HepG2 (cell line): ENCODE results near the gene ACRBP. TPM values are rescaled to one million over a fixed set of nuclear protein-coding genes. Genes with fewer than 3 reads are reported as not detected.
A peak's percentile ranks its signal among the peaks of the same experiment; 100 is the strongest.

Experiments used
- FOXC1 ChIP-seq: sonication (generic); formaldehyde crosslinking; IDR thresholded peaks from 2 replicates; pipeline ENCODE4 v1.8.0; 2022; ENCODE audit warnings: mild to moderate bottlenecking, missing genetic modification reagents, borderline replicate concordance
- FOXK1 ChIP-seq: sonication (generic); formaldehyde crosslinking; IDR thresholded peaks from 2 replicates; pipeline ENCODE4 v1.4.0; 2020; ENCODE audit warnings: low read depth, missing genetic modification reagents, borderline replicate concordance
- HCFC1 ChIP-seq: fragments of 150-350 bp; IDR thresholded peaks from 2 replicates; pipeline ENCODE4 v1.6.1; 2014; ENCODE audit warnings: low read depth, low read length
- HOXA7 ChIP-seq: sonication (generic); formaldehyde crosslinking; IDR thresholded peaks from 2 replicates; pipeline ENCODE4 v1.8.1; 2022; ENCODE audit warnings: mild to moderate bottlenecking, missing genetic modification reagents, moderate library complexity
- JDP2 ChIP-seq: sonication (generic); formaldehyde crosslinking; IDR thresholded peaks from 2 replicates; pipeline ENCODE4 v1.8.1; 2022; ENCODE audit warnings: missing genetic modification reagents, borderline replicate concordance
- MAF1 ChIP-seq: sonication (generic); formaldehyde crosslinking; IDR thresholded peaks from 2 replicates; pipeline ENCODE4 v1.5.0; 2020; ENCODE audit warnings: missing genetic modification reagents, borderline replicate concordance
- MAX ChIP-seq: IDR thresholded peaks from 2 replicates; pipeline ENCODE4 v1.6.1; 2012; ENCODE audit warnings: inconsistent platforms
- NCOR1 ChIP-seq: fragments of 200-600 bp; sonication (generic); IDR thresholded peaks from 2 replicates; pipeline ENCODE4 v1.7.0; 2017; ENCODE audit warnings: antibody characterized with exemption, low read length, borderline replicate concordance
- TBL1XR1 ChIP-seq: fragments of 150-350 bp; IDR thresholded peaks from 2 replicates; pipeline ENCODE4 v1.6.1; 2014; ENCODE audit warnings: borderline replicate concordance, low read length; ENCODE audit not compliant: partially characterized antibody
- TGIF2 ChIP-seq: IDR thresholded peaks from 2 replicates; pipeline ENCODE4 v1.6.1; 2016; ENCODE audit warnings: control low read depth, missing compliant biosample characterization
- TP53 ChIP-seq: sonication (generic); formaldehyde crosslinking; conservative IDR thresholded peaks from 2 replicates; pipeline ENCODE4 v1.4.0; 2020; ENCODE audit warnings: missing genetic modification reagents
- YY1 ChIP-seq: IDR thresholded peaks from 2 replicates; pipeline ENCODE4 v1.6.1; 2011; ENCODE audit warnings: low read length, low read depth, moderate library complexity, mild to moderate bottlenecking; ENCODE audit not compliant: insufficient read depth, insufficient replicate concordance
- ZBTB38 ChIP-seq: sonication (generic); formaldehyde crosslinking; IDR thresholded peaks from 2 replicates; pipeline ENCODE4 v1.5.1; 2020; ENCODE audit warnings: mild to moderate bottlenecking, missing genetic modification reagents
- ZFP91 ChIP-seq: sonication (generic); formaldehyde crosslinking; IDR thresholded peaks from 2 replicates; pipeline ENCODE4 v1.9.0; 2022; ENCODE audit warnings: missing genetic modification reagents, mild to moderate bottlenecking, borderline replicate concordance
- ZNF143 ChIP-seq: sonication (generic); formaldehyde crosslinking; IDR thresholded peaks from 2 replicates; pipeline ENCODE4 v1.4.0; 2020; ENCODE audit warnings: missing genetic modification reagents
- ZNF317 ChIP-seq: sonication (generic); formaldehyde crosslinking; IDR thresholded peaks from 2 replicates; pipeline ENCODE4 v1.5.0; 2020; ENCODE audit warnings: mild to moderate bottlenecking, missing genetic modification reagents
- ZNF354B ChIP-seq: sonication (generic); formaldehyde crosslinking; IDR thresholded peaks from 2 replicates; pipeline ENCODE4 v1.8.0; 2022; ENCODE audit warnings: mild to moderate bottlenecking, missing genetic modification reagents
- ZNF589 ChIP-seq: sonication (generic); formaldehyde crosslinking; conservative IDR thresholded peaks from 2 replicates; pipeline ENCODE4 v1.8.0; 2022; ENCODE audit warnings: mild to moderate bottlenecking, moderate library complexity, missing genetic modification reagents
- ZNF615 ChIP-seq: sonication (generic); formaldehyde crosslinking; IDR thresholded peaks from 2 replicates; pipeline ENCODE4 v1.5.0; 2020; ENCODE audit warnings: mild to moderate bottlenecking, missing genetic modification reagents, borderline replicate concordance
- ZNF652 ChIP-seq: IDR thresholded peaks from 2 replicates; pipeline ENCODE4 v1.6.1; 2016; ENCODE audit warnings: low read depth, borderline replicate concordance
- ZNF747 ChIP-seq: sonication (generic); formaldehyde crosslinking; IDR thresholded peaks from 2 replicates; pipeline ENCODE4 v1.8.1; 2023; ENCODE audit warnings: missing genetic modification reagents, mild to moderate bottlenecking, borderline replicate concordance
- ZNF766 ChIP-seq: sonication (generic); formaldehyde crosslinking; IDR thresholded peaks from 2 replicates; pipeline ENCODE4 v1.5.0; 2020; ENCODE audit warnings: missing genetic modification reagents, borderline replicate concordance
- polyA plus RNA-seq, 8 experiments: library from polyadenylated mRNA; depleted of rRNA in 3 of 8; stranded (reverse) in 7 of 8; unstranded in 1 of 8; fragments of >200 nt; fragmentation: Illumina TruSeq in 4 of 8; extraction: Trizol in 4 of 8; gene quantifications; 2 replicates each; pipeline versions ENCODE4 v1.2.1 to v1.2.3, GENCODE V29; 2011 to 2016; ENCODE audit warnings: low read depth in 4 of 8, missing spikeins in 1 of 8, mixed read lengths in 1 of 8; ENCODE audit not compliant: insufficient read depth in 1 of 8
- total RNA-seq, 5 experiments: library from RNA; depleted of rRNA; stranded (reverse); fragments of >200 nt; fragmentation: Illumina TruSeq; extraction: Trizol; gene quantifications; 2 replicates each; pipeline ENCODE4 v1.2.3, GENCODE V29; 2016; ENCODE audit warnings: low read depth in 1 of 5
- TF ChIP-seq, protein P1 (sequence below): sonication (generic); formaldehyde crosslinking; IDR thresholded peaks from 2 replicates; pipeline ENCODE4 v1.8.1; 2023; ENCODE audit warnings: mild to moderate bottlenecking, missing genetic modification reagents
- TF ChIP-seq, protein P2 (sequence below): fragments of 450-650 bp; IDR thresholded peaks from 2 replicates; pipeline ENCODE4 v1.6.1; 2016

Gene ACRBP
- total and polyA plus RNA-seq, 2 of the 13 experiments (the other 11 are each of a cell fraction or from before 2014, with no cell fraction given), result 0.46 TPM; not detected in 1

DNA sequence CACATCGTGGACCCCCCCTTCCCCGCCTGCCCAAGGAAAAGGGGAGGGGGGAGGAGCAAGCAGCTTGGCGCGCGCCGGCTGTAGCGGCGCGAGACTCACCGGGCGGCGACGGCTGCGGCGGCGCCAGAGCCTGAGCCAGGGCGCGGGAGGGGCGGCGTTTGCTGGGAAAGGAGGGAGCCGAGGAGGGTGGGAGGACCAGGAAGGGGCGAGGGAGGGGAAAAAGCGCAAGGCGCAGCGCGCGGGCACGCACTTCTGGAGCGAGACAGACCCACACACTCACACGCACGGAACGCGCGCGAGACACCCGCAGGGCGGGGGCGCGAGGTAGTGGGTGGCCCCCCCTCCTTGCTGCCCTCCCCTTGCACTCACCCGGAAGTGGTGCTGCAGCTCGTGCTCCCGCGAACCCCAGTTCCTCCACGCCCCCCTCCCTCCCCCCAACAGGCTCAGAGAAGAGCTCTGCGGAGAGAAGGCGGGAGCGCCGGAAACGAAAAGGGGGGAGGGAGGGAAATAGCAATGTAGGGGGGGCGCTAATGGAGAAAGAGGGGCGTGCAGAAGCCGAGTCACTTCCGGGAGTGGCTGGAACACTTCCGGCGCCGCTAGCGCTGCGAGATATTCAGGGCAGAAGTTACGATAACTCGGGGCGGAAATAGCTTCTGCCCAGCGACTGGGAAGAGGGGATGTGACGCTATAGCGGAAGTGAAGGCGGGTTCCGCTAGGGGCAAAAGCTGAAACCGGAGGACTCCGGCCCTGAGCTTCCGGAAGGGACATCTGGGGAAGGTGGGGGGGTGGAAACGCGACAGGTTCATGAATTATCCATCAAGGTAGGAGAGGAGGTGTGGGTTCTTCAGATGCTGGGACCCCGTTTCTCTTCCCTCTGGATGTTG is 42.0 kb upstream of the ACRBP start, which contains the start of gene ZNF384 (continued):
- TF ChIP-seq ZNF354B, result 0 out of 2 replicates have a peak, but pooled peaks have one; percentile 54
- no peak; the same call in 1 of the 2 replicates for TF ChIP-seq ZNF766 (CRISPR knock-in tag)
- TF ChIP-seq HCFC1, result peak; percentile 88
- peak; percentile 61 for TF ChIP-seq ZNF143 (CRISPR knock-in tag)
- TF ChIP-seq JDP2, result no peak; the same call in 1 of the 2 replicates
- no peak; the same call in 1 of the 2 replicates for TF ChIP-seq FOXC1 (CRISPR knock-in tag)
- peak; percentile 11; the same call in 1 of the 2 replicates for TF ChIP-seq TGIF2
- peak; percentile 77; the same call in 1 of the 2 replicates for TF ChIP-seq NCOR1
- TF ChIP-seq MAX, result peak; percentile 81
- TF ChIP-seq YY1, result peak; percentile 80
- peak; percentile 69; the same call in 1 of the 2 replicates for TF ChIP-seq FOXK1
- no peak for TF ChIP-seq HOXA7 (CRISPR knock-in tag)
- TF ChIP-seq TBL1XR1, result no peak
- peak; percentile 91; the same call in 1 of the 2 replicates for TF ChIP-seq ZFP91 (CRISPR knock-in tag)
- TF ChIP-seq ZNF615 (CRISPR knock-in tag), result no peak
- no peak for TF ChIP-seq ZNF652 (CRISPR knock-in tag)
- TF ChIP-seq ZNF317 (CRISPR knock-in tag), result no peak
- TF ChIP-seq ZBTB38, result no peak
- no peak for TF ChIP-seq TP53
- TF ChIP-seq, protein P1, sequence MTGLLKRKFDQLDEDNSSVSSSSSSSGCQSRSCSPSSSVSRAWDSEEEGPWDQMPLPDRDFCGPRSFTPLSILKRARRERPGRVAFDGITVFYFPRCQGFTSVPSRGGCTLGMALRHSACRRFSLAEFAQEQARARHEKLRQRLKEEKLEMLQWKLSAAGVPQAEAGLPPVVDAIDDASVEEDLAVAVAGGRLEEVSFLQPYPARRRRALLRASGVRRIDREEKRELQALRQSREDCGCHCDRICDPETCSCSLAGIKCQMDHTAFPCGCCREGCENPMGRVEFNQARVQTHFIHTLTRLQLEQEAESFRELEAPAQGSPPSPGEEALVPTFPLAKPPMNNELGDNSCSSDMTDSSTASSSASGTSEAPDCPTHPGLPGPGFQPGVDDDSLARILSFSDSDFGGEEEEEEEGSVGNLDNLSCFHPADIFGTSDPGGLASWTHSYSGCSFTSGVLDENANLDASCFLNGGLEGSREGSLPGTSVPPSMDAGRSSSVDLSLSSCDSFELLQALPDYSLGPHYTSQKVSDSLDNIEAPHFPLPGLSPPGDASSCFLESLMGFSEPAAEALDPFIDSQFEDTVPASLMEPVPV (CRISPR knock-in tag), result peak; percentile 54; the same call in 1 of the 2 replicates
- TF ChIP-seq, protein P2, sequence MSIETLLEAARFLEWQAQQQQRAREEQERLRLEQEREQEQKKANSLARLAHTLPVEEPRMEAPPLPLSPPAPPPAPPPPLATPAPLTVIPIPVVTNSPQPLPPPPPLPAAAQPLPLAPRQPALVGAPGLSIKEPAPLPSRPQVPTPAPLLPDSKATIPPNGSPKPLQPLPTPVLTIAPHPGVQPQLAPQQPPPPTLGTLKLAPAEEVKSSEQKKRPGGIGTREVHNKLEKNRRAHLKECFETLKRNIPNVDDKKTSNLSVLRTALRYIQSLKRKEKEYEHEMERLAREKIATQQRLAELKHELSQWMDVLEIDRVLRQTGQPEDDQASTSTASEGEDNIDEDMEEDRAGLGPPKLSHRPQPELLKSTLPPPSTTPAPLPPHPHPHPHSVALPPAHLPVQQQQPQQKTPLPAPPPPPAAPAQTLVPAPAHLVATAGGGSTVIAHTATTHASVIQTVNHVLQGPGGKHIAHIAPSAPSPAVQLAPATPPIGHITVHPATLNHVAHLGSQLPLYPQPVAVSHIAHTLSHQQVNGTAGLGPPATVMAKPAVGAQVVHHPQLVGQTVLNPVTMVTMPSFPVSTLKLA, result peak; percentile 50; the same call in 1 of the 2 replicates
- TF ChIP-seq ZNF747 (CRISPR knock-in tag), result peak; percentile 71; the same call in 1 of the 2 replicates
- TF ChIP-seq MAF1 (CRISPR knock-in tag), result no peak
- no peak for TF ChIP-seq ZNF589 (CRISPR knock-in tag)
